ENCODE results near the gene DBNDD1.
"Not testable (repeated sequence)": the region's sequence is repeated elsewhere in the genome, so short reads cannot be mapped to it uniquely, and the experiment has no call there.

DBNDD1 gene

GRCh38 chr16:89981414-89981813, 37.8 kb downstream of the DBNDD1 start:
- H3K9me3 ChIP-seq (ENCODE audit: control insufficient read depth, insufficient read depth, low read length) = no peaks in the 10 kb centered on the region
- H3K4me1 ChIP-seq (ENCODE audit: control insufficient read depth, insufficient read depth, low read length) = no peaks in the 10 kb centered on the region
- H3K27me3 ChIP-seq (ENCODE audit: control insufficient read depth, insufficient read depth, low read length) = no peaks in the 10 kb centered on the region
- H3K9ac ChIP-seq (ENCODE audit: low read depth, low read length) = no peak overlapping the region
- H3K36me3 ChIP-seq (ENCODE audit: control insufficient read depth, insufficient read depth, low read length) = peaks cover 43% of the 10 kb centered on the region
- H3K4me3 ChIP-seq (ENCODE audit: low read depth, low read length) = no peak overlapping the region

- Histone ChIP-seq H3K9ac (ENCODE audit: low read depth, low read length) (no peak overlapping the region), H3K27me3 (ENCODE audit: control insufficient read depth, insufficient read depth, low read length) (no peaks in the 10 kb centered on the region), H3K9me3 (ENCODE audit: control insufficient read depth, insufficient read depth, low read length) (no peaks in the 10 kb centered on the region), H3K36me3 (ENCODE audit: control insufficient read depth, insufficient read depth, low read length) (peaks cover 12% of the 10 kb centered on the region), H3K4me3 (ENCODE audit: low read depth, low read length) (no peak overlapping the region), H3K4me1 (ENCODE audit: control insufficient read depth, insufficient read depth, low read length) (no peaks in the 10 kb centered on the region)
Measured at GRCh38 chr16:89974870-89975269, 44.4 kb downstream of the DBNDD1 start.

- H3K4me1 ChIP-seq (ENCODE audit: control insufficient read depth, insufficient read depth, low read length) = no peaks in the 10 kb centered on the region
- H3K27me3 ChIP-seq (ENCODE audit: control insufficient read depth, insufficient read depth, low read length) = no peaks in the 10 kb centered on the region
- no peaks in the 10 kb centered on the region for H3K9me3 ChIP-seq (ENCODE audit: control insufficient read depth, insufficient read depth, low read length)
- H3K9ac ChIP-seq (ENCODE audit: low read depth, low read length) = no peak overlapping the region
- peak overlapping the region; percentile 96 for H3K4me3 ChIP-seq (ENCODE audit: low read depth, low read length)
- peaks cover 12% of the 10 kb centered on the region for H3K36me3 ChIP-seq (ENCODE audit: control insufficient read depth, insufficient read depth, low read length)
Measured at GRCh38 chr16:89973654-89974335, 45.5 kb downstream of the DBNDD1 start.

- H3K27me3 ChIP-seq (ENCODE audit: control insufficient read depth, insufficient read depth, low read length) = no peaks in the 10 kb centered on the region
- peak overlapping the region; percentile 96 for H3K9ac ChIP-seq (ENCODE audit: low read depth, low read length)
- peak overlapping the region; percentile 96 for H3K4me3 ChIP-seq (ENCODE audit: low read depth, low read length)
- no peaks in the 10 kb centered on the region for H3K9me3 ChIP-seq (ENCODE audit: control insufficient read depth, insufficient read depth, low read length)
- peaks cover 11% of the 10 kb centered on the region for H3K36me3 ChIP-seq (ENCODE audit: control insufficient read depth, insufficient read depth, low read length)
- no peaks in the 10 kb centered on the region for H3K4me1 ChIP-seq (ENCODE audit: control insufficient read depth, insufficient read depth, low read length)
Measured at GRCh38 chr16:89973235-89973634, 46.0 kb downstream of the DBNDD1 start.

GRCh38 chr16:89972244-89973234, 46.7 kb downstream of the DBNDD1 start:
- peak overlapping the region; percentile 96 for H3K9ac ChIP-seq (ENCODE audit: low read depth, low read length)
- H3K27me3 ChIP-seq (ENCODE audit: control insufficient read depth, insufficient read depth, low read length) = no peaks in the 10 kb centered on the region
- H3K4me3 ChIP-seq (ENCODE audit: low read depth, low read length) = peak overlapping the region; percentile 96
- H3K36me3 ChIP-seq (ENCODE audit: control insufficient read depth, insufficient read depth, low read length) = peaks cover 8% of the 10 kb centered on the region
- no peaks in the 10 kb centered on the region for H3K9me3 ChIP-seq (ENCODE audit: control insufficient read depth, insufficient read depth, low read length)
- no peaks in the 10 kb centered on the region for H3K4me1 ChIP-seq (ENCODE audit: control insufficient read depth, insufficient read depth, low read length)

- Histone ChIP-seq H3K9me3 (ENCODE audit: control insufficient read depth, insufficient read depth, low read length) (no peaks in the 10 kb centered on the region), H3K9ac (ENCODE audit: low read depth, low read length) (peak overlapping the region; percentile 81), H3K36me3 (ENCODE audit: control insufficient read depth, insufficient read depth, low read length) (peaks cover 10% of the 10 kb centered on the region), H3K4me1 (ENCODE audit: control insufficient read depth, insufficient read depth, low read length) (no peaks in the 10 kb centered on the region), H3K27me3 (ENCODE audit: control insufficient read depth, insufficient read depth, low read length) (no peaks in the 10 kb centered on the region), H3K4me3 (ENCODE audit: low read depth, low read length) (peak overlapping the region; percentile 96)
Measured at GRCh38 chr16:89971495-89972243, 47.6 kb downstream of the DBNDD1 start.

- Histone ChIP-seq H3K36me3 (ENCODE audit: control insufficient read depth, insufficient read depth, low read length) (peaks cover 10% of the 10 kb centered on the region), H3K27me3 (ENCODE audit: control insufficient read depth, insufficient read depth, low read length) (no peaks in the 10 kb centered on the region), H3K9ac (ENCODE audit: low read depth, low read length) (no peak overlapping the region), H3K9me3 (ENCODE audit: control insufficient read depth, insufficient read depth, low read length) (no peaks in the 10 kb centered on the region), H3K4me1 (ENCODE audit: control insufficient read depth, insufficient read depth, low read length) (no peaks in the 10 kb centered on the region), H3K4me3 (ENCODE audit: low read depth, low read length) (no peak overlapping the region)
Measured at GRCh38 chr16:89969741-89970410, 49.4 kb downstream of the DBNDD1 start.

GRCh38 chr16:89968074-89968473, 51.2 kb downstream of the DBNDD1 start:
- H3K36me3 ChIP-seq (ENCODE audit: control insufficient read depth, insufficient read depth, low read length); H3K9ac ChIP-seq (ENCODE audit: low read depth, low read length); H3K4me1 ChIP-seq (ENCODE audit: control insufficient read depth, insufficient read depth, low read length); H3K27me3 ChIP-seq (ENCODE audit: control insufficient read depth, insufficient read depth, low read length); H3K4me3 ChIP-seq (ENCODE audit: low read depth, low read length); H3K9me3 ChIP-seq (ENCODE audit: control insufficient read depth, insufficient read depth, low read length): not testable (repeated sequence)

GRCh38 chr16:89967436-89967835, 51.8 kb downstream of the DBNDD1 start:
- H3K36me3 ChIP-seq (ENCODE audit: control insufficient read depth, insufficient read depth, low read length); H3K9ac ChIP-seq (ENCODE audit: low read depth, low read length); H3K27me3 ChIP-seq (ENCODE audit: control insufficient read depth, insufficient read depth, low read length); H3K9me3 ChIP-seq (ENCODE audit: control insufficient read depth, insufficient read depth, low read length); H3K4me1 ChIP-seq (ENCODE audit: control insufficient read depth, insufficient read depth, low read length); H3K4me3 ChIP-seq (ENCODE audit: low read depth, low read length): not testable (repeated sequence)

GRCh38 chr16:89966756-89967155, 52.5 kb downstream of the DBNDD1 start:
- Histone ChIP-seq H3K4me3 (ENCODE audit: low read depth, low read length) (no peak overlapping the region), H3K4me1 (ENCODE audit: control insufficient read depth, insufficient read depth, low read length) (no peaks in the 10 kb centered on the region), H3K9ac (ENCODE audit: low read depth, low read length) (no peak overlapping the region), H3K27me3 (ENCODE audit: control insufficient read depth, insufficient read depth, low read length) (no peaks in the 10 kb centered on the region), H3K9me3 (ENCODE audit: control insufficient read depth, insufficient read depth, low read length) (no peaks in the 10 kb centered on the region), H3K36me3 (ENCODE audit: control insufficient read depth, insufficient read depth, low read length) (peaks cover 6% of the 10 kb centered on the region)

All from iPS-15b (cell line).